Panc1 (cell line): Measurements from ENCODE around the gene PLSCR3. TPM values are rescaled to one million over a fixed set of nuclear protein-coding genes. Genes with fewer than 3 reads are reported as not detected.

Experiments used
- ATAC-seq: fragments of 200-7000 bp; cut with Tn5 transposase; 2 replicates; pipeline ENCODE4 v1.9.1; 2020; ENCODE audit warnings: mild to moderate bottlenecking, moderate library complexity
- BruUV-seq: library from RNA; stranded (reverse); fragments of 400-500 nt; replicated peaks from 2 replicates; lab custom pipeline; 2021; lab: Mats Ljungman, UMichigan
- CTCF ChIA-PET: fragments of 300-600 bp; sonication (Branson Sonifier 250); formaldehyde crosslinking; loops from one replicate; lab custom pipeline; 2022; ENCODE audit warnings: antibody characterized with exemption; lab: Charles Lee
- POLR2A ChIA-PET: fragments of 300-600 bp; sonication (Branson Sonifier 250); formaldehyde crosslinking; loops from one replicate; lab custom pipeline; 2022; ENCODE audit warnings: antibody characterized with exemption; lab: Charles Lee
- DNase-seq: peaks from one replicate; pipeline ENCODE4 v3.0.0-alpha.2; 2010; ENCODE audit warnings: low read depth, low spot score
- H3K27ac ChIP-seq: 2 replicates; pipeline ENCODE4 v1.5.1; 2011; ENCODE audit warnings: mild to moderate bottlenecking, low read length, inconsistent platforms
- H3K27me3 ChIP-seq: fragments of 200-500 bp; sonication (Bioruptor generic); 2 replicates; pipeline ENCODE4 v1.6.0; 2014; ENCODE audit warnings: low read length, inconsistent platforms; ENCODE audit not compliant: control insufficient read depth, insufficient read depth
- H3K36me3 ChIP-seq: fragments of 200-500 bp; sonication (Bioruptor generic); 2 replicates; pipeline ENCODE4 v1.5.1; 2014; ENCODE audit warnings: inconsistent platforms, mild to moderate bottlenecking, low read length, moderate library complexity; ENCODE audit not compliant: control insufficient read depth, insufficient read depth
- H3K4me1 ChIP-seq: 2 replicates; pipeline ENCODE4 v1.5.1; 2011; ENCODE audit warnings: inconsistent platforms, mild to moderate bottlenecking, low read length, moderate library complexity; ENCODE audit not compliant: control insufficient read depth, insufficient read depth
- H3K4me3 ChIP-seq, 2 experiments: 2 replicates each; pipeline ENCODE4 v1.5.1; 2011 to 2012; ENCODE audit warnings: low read depth in 2 of 2, low read length in 2 of 2, mild to moderate bottlenecking in 2 of 2, inconsistent platforms in 1 of 2, moderate library complexity in 1 of 2
- H3K9me3 ChIP-seq: fragments of 200-500 bp; sonication (Bioruptor generic); 2 replicates; pipeline ENCODE4 v1.5.1; 2014; ENCODE audit warnings: low read depth, mild to moderate bottlenecking, inconsistent platforms, low read length, moderate library complexity; ENCODE audit not compliant: control insufficient read depth, insufficient read depth
- POLR2AphosphoS5 ChIP-seq: IDR thresholded peaks from 2 replicates; pipeline ENCODE4 v1.6.1; 2012; ENCODE audit warnings: mild to moderate bottlenecking, low read depth, low read length, moderate library complexity
- REST ChIP-seq, 2 experiments: IDR thresholded peaks; 2 replicates each; pipeline ENCODE4 v1.6.1; 2011 to 2012; ENCODE audit warnings: low read depth in 2 of 2, control low read depth in 1 of 2, low read length in 1 of 2, mild to moderate bottlenecking in 1 of 2, moderate library complexity in 1 of 2; ENCODE audit not compliant: insufficient read depth in 1 of 2
- SIN3A ChIP-seq: IDR thresholded peaks from 2 replicates; pipeline ENCODE4 v1.6.1; 2012; ENCODE audit warnings: low read depth, mild to moderate bottlenecking, low read length, moderate library complexity, borderline replicate concordance; ENCODE audit not compliant: insufficient read depth
- TCF7L2 ChIP-seq: IDR thresholded peaks from 2 replicates; pipeline ENCODE4 v1.6.1; 2011; ENCODE audit warnings: mild to moderate bottlenecking, low read depth, low read length, inconsistent platforms
- in situ Hi-C: cut with HindIII; loops from 2 replicates; pipeline ENCODE4 v1.10.0; 2016; ENCODE audit warnings: low sequenced_read_pairs, low pct_unique_long_range_greater_than_20kb
- intact Hi-C: fragments of 100-400 bp; cut with micrococcal nuclease; formaldehyde crosslinking; loops from one replicate; pipeline ENCODE4 v1.10.0; 2022; ENCODE audit not compliant: unreplicated experiment
- total RNA-seq: library from RNA; stranded (reverse); gene quantifications from one replicate; pipeline ENCODE4 v1.2.1, GENCODE V29; 2021; ENCODE audit not compliant: unreplicated experiment
- TF ChIP-seq, protein P1 (sequence below): fragments of 450-650 bp; IDR thresholded peaks from 2 replicates; pipeline ENCODE4 v1.5.1; 2017; ENCODE audit warnings: mild to moderate bottlenecking

Gene PLSCR3
- total RNA-seq, 1 experiment from 2014 or later: 32.0 TPM

DNA sequence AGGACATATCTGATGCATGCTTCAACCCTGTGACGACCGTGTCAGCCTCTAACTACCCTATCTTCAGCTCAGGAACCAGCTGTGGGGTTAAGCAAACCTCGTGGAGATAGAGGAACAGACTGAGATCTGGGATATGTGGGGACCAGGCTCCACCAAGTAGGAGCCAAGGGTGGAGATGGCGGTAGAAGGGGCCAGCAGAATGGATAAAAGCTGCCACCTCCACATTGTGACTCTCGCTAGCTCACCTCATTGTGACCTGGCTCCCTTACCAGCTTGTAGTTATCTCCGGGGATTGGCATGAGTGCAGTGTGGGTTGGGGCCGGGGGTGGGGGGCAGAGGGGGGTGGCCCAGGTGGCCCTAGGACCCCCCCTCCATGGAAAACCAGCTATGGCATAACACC, 31.0 kb upstream of the PLSCR3 start, which contains the start of gene SPEM2:
SPEM2 (plus strand) TSS at position 301 of the 400 bp plus-strand sequence; CDS start at position 374, 73 bp downstream.
- TF ChIP-seq TCF7L2 (no peak), REST (IDR thresholded peaks at IDR 0.05; ENCODE audit: insufficient read depth in 1 of 2, low read depth in 2 of 2, low read length in 1 of 2) (no peak), POLR2AphosphoS5 (no peak), SIN3A (no peak)
- TF ChIP-seq, protein P1, sequence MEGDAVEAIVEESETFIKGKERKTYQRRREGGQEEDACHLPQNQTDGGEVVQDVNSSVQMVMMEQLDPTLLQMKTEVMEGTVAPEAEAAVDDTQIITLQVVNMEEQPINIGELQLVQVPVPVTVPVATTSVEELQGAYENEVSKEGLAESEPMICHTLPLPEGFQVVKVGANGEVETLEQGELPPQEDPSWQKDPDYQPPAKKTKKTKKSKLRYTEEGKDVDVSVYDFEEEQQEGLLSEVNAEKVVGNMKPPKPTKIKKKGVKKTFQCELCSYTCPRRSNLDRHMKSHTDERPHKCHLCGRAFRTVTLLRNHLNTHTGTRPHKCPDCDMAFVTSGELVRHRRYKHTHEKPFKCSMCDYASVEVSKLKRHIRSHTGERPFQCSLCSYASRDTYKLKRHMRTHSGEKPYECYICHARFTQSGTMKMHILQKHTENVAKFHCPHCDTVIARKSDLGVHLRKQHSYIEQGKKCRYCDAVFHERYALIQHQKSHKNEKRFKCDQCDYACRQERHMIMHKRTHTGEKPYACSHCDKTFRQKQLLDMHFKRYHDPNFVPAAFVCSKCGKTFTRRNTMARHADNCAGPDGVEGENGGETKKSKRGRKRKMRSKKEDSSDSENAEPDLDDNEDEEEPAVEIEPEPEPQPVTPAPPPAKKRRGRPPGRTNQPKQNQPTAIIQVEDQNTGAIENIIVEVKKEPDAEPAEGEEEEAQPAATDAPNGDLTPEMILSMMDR: no peak
- DNase-seq (no peak), ATAC-seq (no peak)
- H3K27me3 ChIP-seq: no peaks in the 10 kb centered on the region
- H3K4me3 ChIP-seq: no peak within 1 kb of the TSS
- no peak within 1 kb of the TSS for H3K27ac ChIP-seq
- H3K9me3 ChIP-seq: no peaks in the 10 kb centered on the region
- CTCF ChIA-PET: no interaction called here
- H3K4me1 ChIP-seq: no peaks in the 10 kb centered on the region
- in situ Hi-C loops (no loop called here), intact Hi-C loops (no loop called here)
- no peaks in the 10 kb centered on the region for H3K36me3 ChIP-seq
- no TSS peak for BruUV-seq
- POLR2A ChIA-PET: no interaction called here

DNA sequence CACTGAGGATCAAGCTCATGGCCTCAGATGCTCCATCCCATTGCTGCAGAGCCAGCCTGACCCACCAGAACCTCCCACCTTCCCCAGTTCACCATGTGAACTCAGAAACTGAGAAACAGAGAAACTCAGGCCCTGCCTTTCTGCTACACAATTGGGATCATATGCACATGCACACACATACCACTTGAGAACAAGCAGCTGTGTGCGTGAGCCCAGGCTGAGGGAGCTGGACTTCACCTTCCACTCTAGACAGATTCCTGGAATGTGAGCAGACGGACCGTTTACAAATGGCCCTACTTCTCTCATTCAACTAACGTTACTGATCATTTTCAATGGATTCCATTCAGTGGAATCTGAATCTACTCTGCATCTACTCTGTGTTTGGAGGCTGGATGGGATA, 29.4 kb upstream of the PLSCR3 start:
- Histone ChIP-seq H3K4me1 (no peaks in the 10 kb centered on the region), H3K4me3 (no peak overlapping the region), H3K27ac (no peak overlapping the region), H3K9me3 (no peaks in the 10 kb centered on the region), H3K36me3 (no peaks in the 10 kb centered on the region), H3K27me3 (no peaks in the 10 kb centered on the region)
- no TSS peak for BruUV-seq
- ATAC-seq (no peak), DNase-seq (no peak)
- ChIA-PET CTCF (interaction anchor here (0.6 to 1.0 kb wide), 3 partner anchors 56 to 104 kb away, joined by 3 to 5 read pairs (median 4); no protein-coding TSS in a partner anchor), POLR2A (no interaction called here)
- TF ChIP-seq REST (IDR thresholded peaks at IDR 0.05; ENCODE audit: insufficient read depth in 1 of 2, low read depth in 2 of 2, low read length in 1 of 2) (no peak), SIN3A (no peak), POLR2AphosphoS5 (no peak), TCF7L2 (no peak)
- TF ChIP-seq, protein P1: no peak
- intact Hi-C loops: no loop called here
- in situ Hi-C loops: no loop called here
